SHP77 treated with DMSO at 0.1 percent for 48 hours (cell line): Measurements from ENCODE around the gene DEUP1.
"Not testable (repeated sequence)": the region's sequence is repeated elsewhere in the genome, so short reads cannot be mapped to it uniquely, and the experiment has no call there.

Experiments used
- DNase-seq: peaks from one replicate; lab custom pipeline; 2025; lab: John Stamatoyannopoulos, UW

The DEUP1 gene, protein sequence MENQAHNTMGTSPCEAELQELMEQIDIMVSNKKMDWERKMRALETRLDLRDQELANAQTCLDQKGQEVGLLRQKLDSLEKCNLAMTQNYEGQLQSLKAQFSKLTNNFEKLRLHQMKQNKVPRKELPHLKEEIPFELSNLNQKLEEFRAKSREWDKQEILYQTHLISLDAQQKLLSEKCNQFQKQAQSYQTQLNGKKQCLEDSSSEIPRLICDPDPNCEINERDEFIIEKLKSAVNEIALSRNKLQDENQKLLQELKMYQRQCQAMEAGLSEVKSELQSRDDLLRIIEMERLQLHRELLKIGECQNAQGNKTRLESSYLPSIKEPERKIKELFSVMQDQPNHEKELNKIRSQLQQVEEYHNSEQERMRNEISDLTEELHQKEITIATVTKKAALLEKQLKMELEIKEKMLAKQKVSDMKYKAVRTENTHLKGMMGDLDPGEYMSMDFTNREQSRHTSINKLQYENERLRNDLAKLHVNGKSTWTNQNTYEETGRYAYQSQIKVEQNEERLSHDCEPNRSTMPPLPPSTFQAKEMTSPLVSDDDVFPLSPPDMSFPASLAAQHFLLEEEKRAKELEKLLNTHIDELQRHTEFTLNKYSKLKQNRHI

DNA sequence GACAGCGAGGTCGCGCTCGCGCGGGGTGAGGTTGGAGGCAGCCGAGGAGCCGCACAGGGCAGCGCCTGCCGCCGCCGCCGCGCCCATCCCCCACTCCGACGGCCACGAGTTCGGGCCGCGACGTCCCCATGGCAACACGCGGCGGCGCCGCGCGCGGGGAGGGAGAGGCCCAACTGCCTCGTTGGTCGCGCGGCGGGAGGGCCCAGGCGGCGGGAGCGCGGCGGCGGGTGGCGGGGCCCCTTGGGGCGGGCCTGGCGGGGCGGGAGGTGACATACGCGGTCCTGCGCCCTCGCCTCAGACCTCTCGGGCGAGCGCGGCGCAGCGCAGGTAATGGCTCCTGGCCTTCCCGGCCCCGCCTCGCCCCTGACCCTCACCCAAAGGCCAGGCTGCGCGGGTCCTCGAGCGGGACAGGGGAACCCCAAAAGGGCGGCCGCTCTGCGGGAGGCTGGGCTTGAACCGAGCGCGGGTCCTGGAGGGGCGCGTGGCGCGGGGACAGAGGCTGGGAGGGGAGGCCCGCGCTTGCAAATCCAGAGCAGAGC, at the start of gene DEUP1:
Gene DEUP1, plus strand, starts transcription at position 297 of the 539 bp plus-strand sequence. CDS start 1,518 bp downstream, outside the sequence.
- no peak for DNase-seq

DNA sequence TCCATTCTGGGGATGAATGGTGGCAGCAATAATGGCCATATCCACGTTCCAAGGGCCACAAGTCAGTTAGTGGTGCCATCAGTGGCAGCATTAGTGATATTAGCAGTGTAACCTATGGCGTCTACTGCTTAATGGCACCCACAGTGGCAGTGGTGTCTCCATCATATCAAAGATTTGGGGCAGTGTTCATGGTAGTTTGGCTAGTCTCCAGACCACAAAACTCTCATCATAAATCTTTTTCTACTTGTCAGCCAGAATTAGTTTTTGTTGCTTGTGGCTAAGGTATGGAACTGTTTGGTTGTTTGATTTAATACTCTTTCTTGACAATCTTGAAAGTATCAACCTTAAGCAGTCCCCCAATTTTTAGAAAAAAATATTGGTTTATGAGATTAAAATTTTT, 45.1 kb upstream of the DEUP1 start:
- DNase-seq, result no peak

DNA sequence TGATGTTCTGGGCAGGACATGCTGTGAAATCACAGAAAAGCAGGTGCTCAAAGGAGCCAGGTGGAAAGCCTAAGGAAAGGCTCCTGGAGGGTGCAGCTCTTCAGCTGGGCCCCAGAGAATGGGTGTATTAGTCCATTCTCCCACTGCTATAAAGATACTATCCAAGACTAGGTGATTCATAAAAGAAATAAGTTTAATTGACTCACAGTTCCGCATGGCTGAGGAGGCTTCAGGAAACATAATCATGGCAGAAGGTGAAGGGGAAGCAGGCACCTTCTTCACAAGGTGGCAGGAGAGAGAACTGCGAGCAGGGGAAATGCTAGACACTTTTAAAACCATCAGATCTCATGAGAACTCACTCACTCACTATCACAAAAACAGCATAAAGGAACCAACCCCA, 43.1 kb upstream of the DEUP1 start:
- peak; percentile 75 for DNase-seq

DNA sequence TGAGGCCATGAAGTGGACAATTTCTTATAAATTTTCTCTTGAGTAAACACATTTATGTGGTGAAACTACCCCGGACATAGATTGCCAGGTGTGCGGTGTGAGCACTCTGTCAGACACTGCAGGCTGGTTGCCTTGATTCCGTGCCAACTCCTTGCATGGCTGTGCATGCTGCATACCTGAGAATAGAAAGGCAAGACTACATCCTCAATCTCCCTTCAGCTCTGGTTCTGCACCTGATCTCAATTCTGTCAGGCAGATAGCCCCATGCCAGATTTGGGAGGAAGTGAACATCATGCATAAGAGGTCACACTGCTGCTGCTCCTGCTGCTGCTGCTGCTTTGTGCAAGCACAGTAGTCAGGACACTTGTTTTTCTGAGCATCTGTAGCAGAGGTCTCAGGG, 42.5 kb upstream of the DEUP1 start:
- peak; percentile 76 for DNase-seq

DNA sequence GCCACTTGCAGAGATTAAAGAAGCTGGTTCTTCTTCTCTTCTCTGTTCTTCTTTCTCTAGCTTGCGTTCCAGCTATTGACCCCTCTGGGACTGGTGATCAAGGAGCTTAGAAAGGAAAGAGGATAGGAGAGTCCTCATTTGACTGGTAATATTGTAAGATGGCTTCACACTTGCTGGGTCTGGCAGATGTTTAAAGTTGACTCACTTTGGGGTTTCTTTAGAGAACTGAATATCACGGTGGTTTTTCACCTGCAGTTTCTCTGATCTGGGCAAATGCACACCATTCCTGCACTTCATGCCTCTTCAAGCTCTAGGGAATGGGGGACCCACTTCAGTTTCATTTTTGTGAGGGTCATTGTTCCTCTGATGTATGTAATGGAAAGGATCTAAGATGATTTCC, 41.8 kb upstream of the DEUP1 start:
- no peak for DNase-seq

DNA sequence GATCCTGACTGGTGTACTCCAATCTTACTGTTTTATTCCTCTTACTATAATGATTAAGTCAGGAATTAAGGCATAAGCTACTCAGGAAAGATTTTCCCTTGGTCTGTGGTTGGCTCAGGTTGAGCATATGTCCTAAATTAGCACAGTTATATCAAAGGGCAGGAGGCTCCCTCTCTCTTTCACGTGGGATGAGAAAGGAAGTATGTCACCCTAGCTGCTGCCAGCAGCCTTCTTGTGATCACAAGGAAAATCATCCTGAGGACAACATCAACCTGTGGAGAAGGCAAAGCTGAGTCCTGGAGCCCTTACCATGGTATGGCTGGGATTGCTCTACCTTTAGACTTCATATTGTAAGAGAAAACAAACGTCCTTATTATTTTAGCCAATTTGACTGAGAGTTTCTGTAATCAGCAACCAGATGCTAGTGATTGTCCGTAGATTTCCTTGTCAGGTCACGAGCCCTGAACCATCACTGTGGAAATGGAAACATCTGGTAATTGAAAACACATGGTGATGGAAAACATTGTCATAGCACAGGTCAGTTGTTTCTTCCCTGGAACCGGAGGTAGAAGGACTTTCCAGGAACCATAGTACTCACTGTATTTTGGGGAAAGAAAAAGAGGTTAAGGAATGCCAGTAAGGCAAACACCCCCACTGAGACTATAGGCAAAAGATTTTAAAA, 40.6 kb upstream of the DEUP1 start:
- DNase-seq, result no peak

DNA sequence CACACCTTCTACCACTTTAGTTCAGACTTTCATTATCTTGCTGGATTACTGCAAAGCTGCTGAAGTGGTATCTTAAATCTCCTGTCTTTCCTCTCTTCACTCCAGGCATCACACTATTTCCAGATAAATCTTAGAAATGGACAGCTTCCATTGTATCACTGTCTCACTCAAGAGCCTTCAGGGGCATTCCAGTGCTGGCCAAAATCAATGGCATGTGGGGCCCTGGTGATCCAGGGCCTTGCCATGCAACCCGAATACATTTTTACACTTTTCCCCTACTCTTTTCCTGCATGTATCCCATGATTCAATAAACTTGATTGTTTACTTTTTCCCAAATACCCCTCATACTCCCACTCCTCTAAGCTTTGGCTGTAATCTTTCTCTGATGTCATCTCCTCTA, 39.4 kb upstream of the DEUP1 start:
- no peak for DNase-seq

DNA sequence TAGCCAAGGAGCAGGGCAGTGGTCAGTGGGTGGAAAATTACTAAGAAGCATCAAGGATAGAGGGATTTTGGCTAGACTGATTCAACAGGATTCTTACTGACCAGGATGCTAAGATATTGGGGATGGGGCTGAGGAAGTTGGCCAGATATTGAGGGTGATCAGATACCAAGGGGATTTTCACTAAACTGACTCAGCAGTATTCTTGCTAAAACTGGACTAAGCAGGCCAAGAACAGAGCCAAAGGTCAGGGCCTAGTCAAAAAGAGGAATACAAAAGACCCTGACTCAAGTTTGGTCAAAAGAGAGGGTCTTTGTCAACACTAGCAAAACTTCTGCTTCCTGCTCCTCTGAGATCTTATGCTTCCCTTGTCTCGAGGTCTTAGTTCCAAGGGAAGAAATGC, 38.6 kb upstream of the DEUP1 start:
- no peak for DNase-seq

DNA sequence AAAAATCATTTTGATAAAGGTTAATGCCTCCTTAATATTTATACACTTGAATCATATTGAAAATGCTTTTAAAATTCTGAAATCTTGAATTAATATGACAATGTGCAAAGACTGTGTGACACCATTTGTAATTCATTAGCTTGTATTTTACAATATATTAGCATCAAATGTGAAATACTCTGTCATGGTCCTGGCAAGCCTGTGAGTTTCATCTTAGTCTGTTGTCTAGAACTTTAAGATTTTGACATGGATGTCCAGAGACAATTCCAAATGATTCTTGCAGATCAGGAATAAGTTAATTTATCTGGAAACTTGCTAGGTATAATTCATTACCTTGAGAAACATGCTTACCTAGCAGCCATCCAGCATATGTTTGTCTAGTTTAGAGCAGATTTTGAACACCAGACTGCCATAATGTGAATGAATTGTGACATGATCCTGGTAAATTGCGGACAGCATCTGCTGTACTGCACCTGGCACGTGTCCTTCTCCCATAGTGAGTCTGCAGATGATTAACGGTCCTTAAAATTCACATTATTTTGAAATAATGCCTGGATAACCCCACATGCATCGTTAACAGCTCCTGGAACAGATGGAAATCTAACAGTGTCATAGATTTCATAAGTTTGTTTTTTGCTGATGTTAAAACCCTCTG, 34.5 kb upstream of the DEUP1 start:
- DNase-seq, result peak; percentile 45

DNA sequence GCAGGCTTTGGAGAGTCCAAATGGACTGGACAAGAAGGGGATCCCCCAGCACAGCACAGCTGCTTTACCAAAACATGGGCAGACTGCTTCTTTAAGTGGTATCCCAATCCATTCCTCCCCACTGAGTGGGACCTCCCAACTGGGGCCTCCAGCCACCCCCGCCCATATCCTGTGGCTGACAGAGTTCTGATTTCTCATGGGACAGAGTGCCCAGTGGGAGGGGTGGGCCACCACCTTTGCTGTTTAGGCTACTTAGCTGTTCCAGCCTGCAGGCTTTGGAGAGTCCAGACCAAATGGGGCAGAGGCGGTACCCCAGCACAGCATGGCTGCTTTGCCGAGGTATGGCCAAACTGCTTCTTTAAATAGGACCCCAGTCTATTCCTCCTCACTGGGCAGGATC, 26.9 kb upstream of the DEUP1 start:
- no peak for DNase-seq

DNA sequence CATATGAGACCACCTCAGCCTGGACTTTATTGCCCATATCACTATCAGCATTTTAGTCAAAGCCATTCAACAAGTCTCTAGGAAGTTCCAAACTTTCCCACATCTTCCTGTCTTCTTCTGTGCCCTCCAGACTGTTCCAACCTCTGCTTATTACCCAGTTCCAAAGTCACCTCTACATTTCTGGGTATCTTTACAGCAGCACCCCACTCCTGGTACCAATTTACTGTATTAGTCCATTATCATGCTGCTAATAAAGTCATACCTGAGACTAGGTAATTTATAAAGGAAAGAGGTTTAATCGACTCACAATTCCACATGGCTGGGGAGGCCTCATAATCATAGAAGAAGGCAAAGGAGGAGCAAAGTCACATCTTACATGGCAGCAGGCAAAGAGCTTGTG, 16.1 kb upstream of the DEUP1 start:
- DNase-seq, result not testable (repeated sequence)

DNA sequence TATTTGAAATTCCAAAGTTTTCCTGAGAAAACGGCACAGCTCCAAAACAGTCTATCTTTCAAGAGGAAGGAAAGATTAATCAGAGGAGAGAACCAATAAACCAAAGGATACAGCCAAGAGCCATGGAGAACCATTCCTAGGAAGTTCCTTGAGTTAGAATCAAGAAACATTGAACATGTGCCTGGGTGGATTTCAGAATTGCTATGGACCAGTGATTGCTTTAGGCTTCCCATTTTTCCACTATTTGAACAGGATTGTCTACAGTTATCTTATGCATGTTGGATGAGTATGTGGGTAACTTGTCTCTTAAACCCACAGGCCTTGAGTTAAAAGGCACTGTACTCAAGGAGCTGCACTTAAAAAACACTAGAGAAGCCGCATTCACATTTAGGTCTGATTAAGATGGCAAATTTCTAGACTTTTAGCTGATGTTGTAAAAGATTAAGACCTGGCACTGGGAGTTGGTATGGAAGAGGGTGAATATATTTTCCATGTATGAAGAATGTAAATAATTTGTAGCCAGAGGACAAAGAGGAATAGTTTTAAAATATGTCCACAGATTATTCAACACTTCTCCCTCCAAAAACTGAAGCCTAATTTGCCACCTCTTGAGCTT, 11.2 kb upstream of the DEUP1 start:
- no peak for DNase-seq

DNA sequence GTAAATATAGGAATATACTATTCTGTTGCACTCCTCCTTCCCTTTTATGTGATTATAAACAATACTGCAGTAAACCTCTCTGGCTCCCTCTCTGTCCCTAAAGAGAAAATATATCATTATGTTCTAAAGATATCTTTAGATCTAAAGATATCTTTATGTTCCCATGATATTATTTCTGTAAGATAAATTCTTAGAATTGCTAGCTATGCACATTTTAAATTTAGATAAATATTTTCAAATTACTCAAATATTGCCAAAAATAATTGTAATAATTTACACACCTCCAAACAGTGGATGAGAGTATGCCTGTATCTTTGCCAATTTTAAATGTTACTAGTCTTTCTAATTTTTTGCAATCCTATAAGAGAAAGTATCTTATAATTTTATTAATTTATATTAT, 10.3 kb upstream of the DEUP1 start:
- no peak for DNase-seq

DNA sequence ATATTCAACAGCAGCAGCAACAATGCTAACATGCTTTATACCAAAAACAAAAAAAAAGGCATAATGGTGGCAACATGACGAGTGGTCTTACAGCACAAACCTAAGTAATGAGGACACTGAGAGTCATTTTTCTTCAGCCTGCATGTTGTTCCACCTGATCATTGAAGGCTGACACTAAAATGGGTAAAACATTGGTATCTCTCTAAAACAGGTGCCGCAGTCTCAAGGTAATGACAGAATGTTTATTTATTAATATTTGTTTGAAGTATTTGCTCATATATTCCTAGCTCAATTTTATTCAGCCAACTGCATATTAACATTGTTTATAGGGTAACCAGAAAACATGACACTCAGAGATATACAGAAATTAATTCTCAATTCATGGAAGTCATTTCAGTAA, 8.3 kb upstream of the DEUP1 start:
- no peak for DNase-seq

DNA sequence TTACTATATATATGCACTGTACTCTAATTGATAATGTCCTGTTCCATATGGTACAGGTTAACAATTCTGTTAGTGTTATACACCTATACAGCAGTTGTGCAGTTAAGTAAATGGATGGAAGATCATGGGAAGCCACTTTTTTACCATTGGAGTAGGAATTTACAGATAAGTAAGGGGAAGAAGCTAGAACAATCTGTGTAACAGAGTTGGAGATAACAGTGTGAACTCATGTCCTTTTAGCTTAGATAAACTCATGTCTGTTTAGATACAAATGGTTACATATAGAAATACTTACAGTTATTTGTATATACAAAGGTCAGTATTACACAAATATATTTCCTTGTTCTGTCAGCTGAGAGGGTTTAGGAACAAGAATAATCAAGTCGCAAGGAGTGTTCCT, 6.8 kb upstream of the DEUP1 start:
- no peak for DNase-seq

DNA sequence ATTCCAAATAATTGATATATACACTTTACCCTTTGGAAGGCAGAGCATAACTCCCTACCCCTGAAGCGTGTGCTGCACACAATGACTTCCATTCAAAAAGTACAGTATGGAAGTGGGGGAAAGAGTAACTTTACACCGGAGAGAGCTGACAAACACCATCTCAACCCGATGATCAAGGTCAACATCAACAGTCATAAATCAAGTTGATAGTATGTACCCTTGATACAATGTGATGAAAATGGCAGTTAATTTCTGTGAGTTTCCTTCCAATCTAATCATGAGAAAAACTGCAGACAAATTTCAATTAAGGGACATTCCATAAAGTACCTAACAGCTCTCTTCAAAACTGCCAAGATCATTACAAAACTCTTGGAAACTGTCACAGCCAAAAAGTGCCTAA, 6.0 kb upstream of the DEUP1 start:
- DNase-seq, result no peak

DNA sequence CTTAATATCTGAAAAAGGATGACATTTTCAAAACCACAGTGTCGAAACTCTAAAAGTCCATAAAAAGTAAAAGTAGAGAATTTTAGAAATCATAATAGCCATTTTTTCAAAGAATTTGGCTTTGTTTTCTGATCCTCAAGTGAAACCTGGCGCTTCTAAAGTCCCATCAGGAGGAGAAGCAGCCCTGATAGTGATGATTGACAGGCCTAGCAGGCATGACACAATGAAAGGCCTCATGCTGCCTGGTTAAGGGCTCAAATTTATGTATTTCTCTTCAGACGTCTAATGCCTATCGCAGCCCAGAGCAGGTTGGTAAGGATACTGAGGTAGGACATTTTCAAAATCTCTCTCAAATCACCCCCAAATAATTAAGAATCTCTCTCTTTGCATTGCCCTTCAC, 3.9 kb upstream of the DEUP1 start:
- DNase-seq, result no peak

DNA sequence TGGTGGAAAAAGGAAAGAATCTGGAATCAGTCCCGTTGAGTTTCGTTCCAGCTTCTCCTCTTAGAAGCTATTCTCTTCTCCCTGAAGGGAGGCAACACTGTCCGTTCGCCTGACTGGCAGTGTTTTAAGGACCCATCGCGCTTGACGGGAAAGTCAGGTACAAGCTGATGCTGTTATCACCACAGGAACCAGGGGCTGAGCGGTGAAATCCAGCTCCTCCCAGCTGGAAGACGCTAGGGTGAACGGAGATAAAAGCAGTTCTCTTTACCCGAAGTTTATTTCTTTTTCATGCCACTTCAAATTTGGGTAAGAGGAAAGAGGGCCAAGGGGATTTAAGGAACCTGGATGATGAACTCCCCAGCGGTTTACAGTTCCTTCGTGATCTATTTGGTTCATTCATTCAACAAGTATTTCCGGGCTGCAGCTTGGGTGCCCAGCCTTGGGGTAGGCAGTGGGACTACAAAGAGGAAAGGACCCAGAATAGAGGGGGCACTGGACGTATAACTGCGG, 551 bp upstream of the DEUP1 start:
- DNase-seq, result no peak

DNA sequence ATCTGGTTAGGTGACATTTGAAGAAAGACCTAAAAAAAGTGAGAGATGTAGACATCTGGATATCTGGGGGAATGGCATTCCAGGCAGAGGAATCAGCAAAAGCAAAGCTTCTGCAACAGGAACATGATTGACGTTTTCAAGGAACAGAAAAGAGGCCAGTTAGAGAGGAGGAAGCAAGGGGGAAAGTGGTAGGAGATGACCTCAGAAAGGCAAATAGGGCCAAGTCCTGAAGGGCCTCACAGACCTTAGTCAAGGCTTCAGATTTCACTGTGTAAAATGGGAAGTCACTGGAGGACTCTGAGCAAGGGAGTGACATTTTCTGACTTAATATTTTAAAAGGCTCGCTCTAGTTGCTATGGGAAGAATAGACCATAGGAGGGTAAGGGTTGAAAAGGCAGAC, 9.7 kb downstream of the DEUP1 start:
- no peak for DNase-seq

DNA sequence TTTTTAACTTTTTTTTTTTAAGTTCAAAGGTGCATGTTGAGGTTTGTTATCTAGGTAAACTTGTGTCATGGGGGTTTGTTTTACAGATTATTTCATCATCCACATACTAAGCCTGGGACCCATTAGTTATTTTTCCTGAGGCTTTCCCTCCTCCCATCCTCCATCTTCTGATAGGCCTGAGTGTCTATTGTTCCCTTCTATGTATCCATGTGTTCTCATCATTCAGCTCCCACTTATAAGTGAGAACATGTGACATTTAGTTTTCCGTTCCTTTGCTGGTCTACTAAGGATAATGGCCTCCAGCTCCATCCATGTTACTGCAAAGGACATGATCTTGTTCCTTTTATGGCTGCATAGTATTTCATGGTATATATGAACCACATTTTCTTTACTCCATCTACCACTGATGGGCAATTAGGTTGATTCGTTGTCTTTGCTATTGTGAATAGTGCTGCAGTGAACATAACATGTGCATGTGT, 14.4 kb downstream of the DEUP1 start:
- no peak for DNase-seq

DNA sequence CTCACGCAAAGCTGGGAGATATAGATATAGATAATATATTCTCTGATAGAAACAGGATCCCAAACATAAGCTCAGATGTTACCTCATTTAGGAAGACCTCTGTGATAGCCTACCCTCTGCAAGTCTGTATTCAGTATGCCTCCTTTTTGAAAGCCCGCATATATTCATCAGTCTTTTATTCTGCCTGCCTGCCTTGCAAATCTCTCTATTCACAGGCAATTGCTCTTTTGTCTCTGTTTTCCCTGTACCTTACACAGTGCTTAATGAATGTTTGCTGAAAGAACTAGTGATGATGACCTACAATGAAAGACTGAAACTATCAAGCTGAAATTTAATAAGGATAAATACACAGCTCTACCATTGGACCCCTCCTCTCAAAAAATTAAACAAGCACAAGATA, 18.4 kb downstream of the DEUP1 start:
- DNase-seq, result no peak

DNA sequence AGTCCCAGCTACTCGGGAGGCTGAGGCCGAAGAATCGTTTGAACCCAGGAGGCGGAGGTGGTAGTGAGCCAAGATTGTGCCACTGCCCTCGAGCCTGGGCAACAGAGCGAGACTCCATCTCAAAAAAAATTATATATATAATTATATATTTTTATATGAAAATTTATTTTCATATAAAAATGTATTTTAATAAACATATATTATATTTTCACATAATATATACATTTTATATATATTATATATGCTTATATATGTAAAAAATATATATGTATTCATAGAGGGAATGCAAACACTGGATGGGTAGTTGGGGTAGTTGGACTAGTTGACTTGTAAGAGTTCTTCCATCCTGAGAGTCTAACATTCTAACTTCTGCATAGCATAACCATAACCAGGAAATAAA, 20.3 kb downstream of the DEUP1 start:
- DNase-seq, result no peak
